Stimulated activated CD4-positive, alpha-beta T cell treated with anti-CD3 and anti-CD28 coated beads, Interleukin-4, amount 100 ng/mL, for 1 hour (primary cell): Measurements from ENCODE around the gene HNRNPUL2.

Experiments
- DNase-seq: peaks from one replicate; pipeline ENCODE4 v3.0.0-alpha.2; 2020

The HNRNPUL2 gene

DNA sequence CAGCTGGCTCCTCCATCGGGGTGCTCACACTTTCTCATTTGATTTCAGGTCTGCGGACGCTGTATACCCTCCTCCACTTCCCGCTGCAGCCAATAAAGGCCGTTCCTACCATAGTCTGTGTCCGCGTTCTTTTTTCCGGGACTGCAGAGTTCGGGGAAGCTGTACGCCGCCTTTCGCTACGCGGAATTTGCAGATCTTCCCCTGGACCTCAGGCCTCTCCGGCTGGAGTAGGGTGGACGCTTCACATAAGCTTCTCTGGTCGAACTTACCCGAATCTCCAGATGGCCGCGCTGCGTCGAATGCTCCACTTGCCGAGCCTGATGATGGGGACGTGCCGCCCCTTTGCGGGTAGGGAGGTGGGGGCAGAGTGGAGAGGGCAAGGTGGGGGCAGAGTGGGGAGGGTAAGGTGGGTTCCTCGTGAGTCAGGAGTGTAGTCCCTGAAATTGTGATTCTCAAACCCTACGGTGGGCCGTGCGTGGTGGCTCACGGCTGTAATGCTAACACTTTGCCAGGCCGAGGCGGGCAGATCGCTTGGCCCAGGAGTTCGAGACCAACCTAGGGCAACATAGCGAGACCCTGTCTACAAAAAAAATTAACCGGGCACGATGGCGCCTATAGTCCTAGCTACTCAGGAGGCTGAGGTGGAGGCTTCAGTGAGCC lies 61.5 kb downstream of the HNRNPUL2 start:
- DNase-seq: peak; percentile 70

GRCh38 chr11:62665075-62665598 lies 62.1 kb downstream of the HNRNPUL2 start, which contains the start of the genes C11orf98 and CSKMT:
Gene C11orf98 (minus strand): TSS chr11:62665210. CDS start chr11:62665169, 41 bp downstream.
Gene CSKMT (plus strand): TSS chr11:62665312. CDS start chr11:62665880, 568 bp downstream.
- DNase-seq: peak; percentile 94

- peak; percentile 53 for DNase-seq
Measured at GRCh38 chr11:62664405-62665074, 62.7 kb downstream of the HNRNPUL2 start.
